Measurements from ENCODE around the gene TMEM167B. TPM values are rescaled to one million over a fixed set of nuclear protein-coding genes. Genes with fewer than 3 reads are reported as not detected.
"Not testable (repeated sequence)": the region's sequence is repeated elsewhere in the genome, so short reads cannot be mapped to it uniquely, and the experiment has no call there.

The TMEM167B gene
- polyA plus RNA-seq, 4 donors = 11.4 to 32.7 (median 17.1) TPM

DNA sequence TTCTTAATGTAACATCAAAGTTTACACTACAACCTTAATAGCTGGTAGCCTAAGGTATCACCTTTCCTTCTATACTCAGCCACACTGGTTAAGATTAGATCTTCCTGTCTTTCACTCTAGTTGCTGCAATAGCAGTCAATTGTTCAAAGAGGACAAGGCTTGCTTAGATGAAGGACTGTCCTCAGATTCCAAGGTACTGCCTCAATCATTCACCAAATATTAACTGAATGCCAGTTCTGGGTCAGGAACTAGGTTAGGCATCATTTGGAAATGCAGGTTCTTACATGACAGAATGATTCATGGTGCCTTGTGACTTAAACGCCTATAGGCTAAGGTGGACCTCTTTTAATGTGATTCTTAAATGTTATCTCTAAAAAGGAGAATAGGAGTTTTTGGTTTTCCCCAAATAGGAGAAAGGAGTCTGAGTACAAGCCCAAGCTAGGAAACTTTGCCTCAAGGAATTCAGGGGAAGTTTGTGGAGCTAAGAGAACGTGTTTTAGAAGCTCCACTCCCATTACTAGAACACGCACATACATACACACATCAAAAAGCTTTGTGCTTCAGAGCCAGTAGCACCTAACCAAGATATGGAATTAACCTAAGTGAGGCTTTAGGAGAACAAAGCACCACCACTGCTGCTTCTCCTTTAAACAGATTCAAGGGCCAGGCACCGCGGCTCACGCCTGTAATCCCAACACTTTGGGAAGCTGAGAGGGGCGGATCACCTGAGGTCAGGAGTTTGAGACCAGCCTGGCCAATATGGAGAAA is 40.2 kb upstream of the TMEM167B start:
- no peak overlapping the region for H3K27ac ChIP-seq (ENCODE audit: low read depth in 1 of 3, low read length in 2 of 3)

DNA sequence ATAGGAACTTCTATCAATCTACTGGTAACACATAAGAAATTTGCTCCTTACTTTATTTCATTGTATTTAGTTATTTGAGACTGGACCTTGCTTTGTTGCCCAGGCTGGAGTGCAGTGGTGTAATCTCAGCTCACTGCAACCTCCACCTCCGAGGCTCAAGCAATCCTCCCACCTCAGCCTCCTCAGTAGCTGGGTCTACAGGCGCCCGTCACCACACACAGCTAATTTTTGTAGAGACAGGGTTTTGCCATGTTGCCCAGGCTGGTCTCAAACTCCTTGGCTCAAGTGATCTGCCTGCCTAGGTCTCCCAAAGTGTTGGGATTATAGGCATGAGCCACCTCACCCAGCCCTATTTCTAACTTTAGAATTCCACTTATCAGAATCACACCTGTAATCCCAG is 38.4 kb upstream of the TMEM167B start:
- not testable (repeated sequence) for FAIRE-seq; H3K27ac ChIP-seq (ENCODE audit: low read depth in 1 of 3, low read length in 2 of 3); H3K4me3 ChIP-seq (ENCODE audit: low read depth in 1 of 3, low read length in 3 of 3); H3K36me3 ChIP-seq (ENCODE audit: control insufficient read depth in 3 of 3, insufficient read depth in 2 of 3, low read depth in 1 of 3, low read length in 3 of 3); H3K27me3 ChIP-seq (ENCODE audit: control insufficient read depth in 3 of 3, insufficient read depth in 3 of 3, low read length in 3 of 3); DNase-seq; H3K4me1 ChIP-seq (ENCODE audit: control insufficient read depth in 3 of 3, insufficient read depth in 2 of 3, low read depth in 1 of 3, low read length in 2 of 3); H3K9me3 ChIP-seq (ENCODE audit: control insufficient read depth in 2 of 2, insufficient read depth in 1 of 2, low read depth in 1 of 2, low read length in 1 of 2)
- WGBS, 3 donors = 93 to 97% (median 93%) methylated on average over 3 of the region's 3 CpGs

More for the DNA sequence above, 40.2 kb upstream of the TMEM167B start:
- H3K4me3 ChIP-seq (ENCODE audit: low read depth in 1 of 3, low read length in 3 of 3) = no peak overlapping the region
- 65 to 81% (median 80%) methylated on average over 7 of the region's 7 CpGs for WGBS, 3 donors
- FAIRE-seq = no peak
- no peaks in the 10 kb centered on the region for H3K27me3 ChIP-seq (ENCODE audit: control insufficient read depth in 3 of 3, insufficient read depth in 3 of 3, low read length in 3 of 3)
- no peaks in the 10 kb centered on the region for H3K4me1 ChIP-seq (ENCODE audit: control insufficient read depth in 3 of 3, insufficient read depth in 2 of 3, low read depth in 1 of 3, low read length in 2 of 3)
- peaks cover 0 to 2% of the 10 kb centered on the region in 2 donors for H3K9me3 ChIP-seq (ENCODE audit: control insufficient read depth in 2 of 2, insufficient read depth in 1 of 2, low read depth in 1 of 2, low read length in 1 of 2)
- DNase-seq = no peak
- no peaks in the 10 kb centered on the region for H3K36me3 ChIP-seq (ENCODE audit: control insufficient read depth in 3 of 3, insufficient read depth in 2 of 3, low read depth in 1 of 3, low read length in 3 of 3)

DNA sequence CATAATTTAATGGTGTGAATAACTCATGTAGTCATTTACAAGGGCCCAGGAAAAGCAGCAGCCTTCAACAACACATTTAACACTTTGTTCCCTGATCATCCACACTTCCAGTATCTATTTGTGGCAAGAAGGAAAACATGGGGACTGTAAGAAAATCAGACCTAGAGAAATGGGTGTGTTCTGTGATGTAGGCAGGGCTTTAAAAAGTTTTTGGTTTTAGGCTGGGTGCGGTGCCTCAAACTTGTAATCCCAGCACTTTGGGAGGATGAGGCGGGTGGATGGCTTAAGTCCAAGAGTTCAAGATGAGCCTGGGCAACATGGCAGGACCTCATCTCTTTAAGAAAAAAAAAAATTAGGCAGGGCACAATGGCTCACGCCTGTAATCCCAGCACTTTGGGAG is 34.5 kb upstream of the TMEM167B start:
- Histone ChIP-seq H3K9me3 (ENCODE audit: control insufficient read depth in 2 of 2, insufficient read depth in 1 of 2, low read depth in 1 of 2, low read length in 1 of 2) (peaks cover 0 to 2% of the 10 kb centered on the region in 2 donors), H3K36me3 (ENCODE audit: control insufficient read depth in 3 of 3, insufficient read depth in 2 of 3, low read depth in 1 of 3, low read length in 3 of 3) (no peaks in the 10 kb centered on the region), H3K27ac (ENCODE audit: low read depth in 1 of 3, low read length in 2 of 3) (no peak overlapping the region), H3K4me1 (ENCODE audit: control insufficient read depth in 3 of 3, insufficient read depth in 2 of 3, low read depth in 1 of 3, low read length in 2 of 3) (no peaks in the 10 kb centered on the region), H3K27me3 (ENCODE audit: control insufficient read depth in 3 of 3, insufficient read depth in 3 of 3, low read length in 3 of 3) (no peaks in the 10 kb centered on the region), H3K4me3 (ENCODE audit: low read depth in 1 of 3, low read length in 3 of 3) (no peak overlapping the region)
- FAIRE-seq (no peak), DNase-seq (no peak)
- 83 to 93% (median 89%) methylated on average over 3 of the region's 3 CpGs for WGBS, 3 donors

DNA sequence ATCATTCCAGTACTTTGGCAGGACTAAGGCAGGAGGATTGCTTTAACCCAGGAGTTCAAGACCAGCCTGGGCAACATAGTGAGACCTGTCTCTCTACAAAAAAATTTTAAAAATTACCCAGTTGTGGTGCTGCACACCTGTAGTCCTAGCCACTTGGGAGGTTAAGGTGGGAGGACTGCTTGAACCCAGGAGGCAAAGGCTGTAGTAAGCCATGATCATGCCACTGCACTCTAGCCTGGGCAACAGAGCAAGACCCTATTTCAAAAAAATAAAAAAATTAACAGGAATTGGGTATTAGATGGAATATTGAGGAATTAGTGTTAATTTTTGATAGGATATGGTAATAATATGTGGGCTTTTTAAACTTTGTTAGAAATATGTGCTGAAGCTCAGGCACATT is 31.5 kb upstream of the TMEM167B start:
- Histone ChIP-seq H3K27ac (ENCODE audit: low read depth in 1 of 3, low read length in 2 of 3) (no peak overlapping the region), H3K36me3 (ENCODE audit: control insufficient read depth in 3 of 3, insufficient read depth in 2 of 3, low read depth in 1 of 3, low read length in 3 of 3) (peaks cover 0 to 7% (median 2%) of the 10 kb centered on the region in 3 donors), H3K9me3 (ENCODE audit: control insufficient read depth in 2 of 2, insufficient read depth in 1 of 2, low read depth in 1 of 2, low read length in 1 of 2) (no peaks in the 10 kb centered on the region), H3K4me3 (ENCODE audit: low read depth in 1 of 3, low read length in 3 of 3) (no peak overlapping the region), H3K4me1 (ENCODE audit: control insufficient read depth in 3 of 3, insufficient read depth in 2 of 3, low read depth in 1 of 3, low read length in 2 of 3) (no peaks in the 10 kb centered on the region), H3K27me3 (ENCODE audit: control insufficient read depth in 3 of 3, insufficient read depth in 3 of 3, low read length in 3 of 3) (no peaks in the 10 kb centered on the region)
- no peak for FAIRE-seq
- DNase-seq = no peak

DNA sequence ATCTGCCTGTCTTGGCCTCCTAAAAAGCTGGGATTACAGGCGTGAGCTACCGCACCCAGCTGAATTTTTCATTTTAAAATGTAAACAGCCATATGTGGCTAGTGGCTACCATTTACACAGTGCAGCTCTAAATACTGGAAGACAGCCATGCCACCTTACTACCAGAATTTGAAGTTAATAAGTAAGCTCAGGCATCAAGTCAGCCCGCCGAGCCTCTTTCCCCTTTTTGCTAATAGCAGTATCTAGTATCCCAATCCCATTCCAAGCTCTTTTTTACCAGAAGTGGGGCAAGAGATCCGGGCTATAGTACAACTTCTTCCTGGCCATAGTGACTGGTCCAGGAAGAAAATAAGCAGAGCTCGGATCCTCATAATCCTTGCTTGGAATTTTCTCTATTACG is 29.9 kb upstream of the TMEM167B start:
- FAIRE-seq = no peak
- H3K9me3 ChIP-seq (ENCODE audit: control insufficient read depth in 2 of 2, insufficient read depth in 1 of 2, low read depth in 1 of 2, low read length in 1 of 2) = no peaks in the 10 kb centered on the region
- no peak for DNase-seq

DNA sequence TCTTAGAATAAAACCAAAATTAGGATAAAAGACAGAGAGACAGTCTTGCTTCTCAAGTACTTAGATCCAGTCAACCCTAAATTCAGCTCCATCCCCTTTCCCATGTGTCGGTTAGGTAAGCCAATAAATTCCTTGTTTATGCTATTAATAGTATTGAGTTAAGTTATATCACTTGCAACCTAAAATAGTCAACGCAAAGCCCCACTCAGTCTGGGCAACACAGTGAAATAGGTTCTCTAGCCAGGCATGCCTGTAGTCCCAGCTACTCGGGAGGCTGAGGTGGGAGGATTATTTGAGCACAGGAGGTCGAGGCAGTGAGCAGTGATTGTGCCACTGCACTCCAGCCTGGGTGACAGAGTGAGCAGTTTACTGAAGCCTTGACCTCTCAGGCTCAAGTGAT is 29.4 kb upstream of the TMEM167B start:
- WGBS, 3 donors = 89 to 93% (median 91%) methylated on average over 4 of the region's 4 CpGs
- DNase-seq (no peak), FAIRE-seq (no peak)
- H3K4me1 ChIP-seq (ENCODE audit: control insufficient read depth in 3 of 3, insufficient read depth in 2 of 3, low read depth in 1 of 3, low read length in 2 of 3) = no peaks in the 10 kb centered on the region
- no peaks in the 10 kb centered on the region for H3K9me3 ChIP-seq (ENCODE audit: control insufficient read depth in 2 of 2, insufficient read depth in 1 of 2, low read depth in 1 of 2, low read length in 1 of 2)
- H3K27ac ChIP-seq (ENCODE audit: low read depth in 1 of 3, low read length in 2 of 3) = no peak overlapping the region
- H3K36me3 ChIP-seq (ENCODE audit: control insufficient read depth in 3 of 3, insufficient read depth in 2 of 3, low read depth in 1 of 3, low read length in 3 of 3) = peaks cover 2 to 12% (median 3%) of the 10 kb centered on the region in 3 donors
- H3K4me3 ChIP-seq (ENCODE audit: low read depth in 1 of 3, low read length in 3 of 3) = no peak overlapping the region
- no peaks in the 10 kb centered on the region for H3K27me3 ChIP-seq (ENCODE audit: control insufficient read depth in 3 of 3, insufficient read depth in 3 of 3, low read length in 3 of 3)

More for the DNA sequence above, 29.9 kb upstream of the TMEM167B start:
- Histone ChIP-seq H3K27ac (ENCODE audit: low read depth in 1 of 3, low read length in 2 of 3) (no peak overlapping the region), H3K27me3 (ENCODE audit: control insufficient read depth in 3 of 3, insufficient read depth in 3 of 3, low read length in 3 of 3) (no peaks in the 10 kb centered on the region), H3K36me3 (ENCODE audit: control insufficient read depth in 3 of 3, insufficient read depth in 2 of 3, low read depth in 1 of 3, low read length in 3 of 3) (peaks cover 2 to 12% (median 3%) of the 10 kb centered on the region in 3 donors), H3K4me1 (ENCODE audit: control insufficient read depth in 3 of 3, insufficient read depth in 2 of 3, low read depth in 1 of 3, low read length in 2 of 3) (no peaks in the 10 kb centered on the region), H3K4me3 (ENCODE audit: low read depth in 1 of 3, low read length in 3 of 3) (no peak overlapping the region)
- WGBS, 3 donors = 64 to 79% (median 73%) methylated on average over 7 of the region's 7 CpGs

DNA sequence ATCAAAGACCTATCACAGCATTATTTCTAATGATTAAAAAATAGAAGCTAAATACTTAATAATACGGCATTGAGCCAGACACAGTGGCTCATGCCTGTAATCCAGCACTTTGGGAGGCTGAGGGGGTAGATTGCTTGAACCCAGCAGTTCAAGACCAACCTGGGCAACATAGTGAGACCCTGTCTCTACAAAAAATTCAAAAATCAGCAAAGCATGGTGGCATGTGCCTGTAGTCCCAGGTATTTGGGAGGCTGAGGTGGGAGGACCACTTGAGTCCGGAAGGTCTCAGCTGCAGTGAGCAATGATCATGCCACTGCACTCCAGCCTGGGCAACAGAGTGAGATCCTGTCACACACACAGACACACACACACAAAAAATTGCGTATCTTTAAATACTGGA is 25.4 kb upstream of the TMEM167B start:
- FAIRE-seq (no peak), DNase-seq (no peak)
- Histone ChIP-seq H3K4me1 (ENCODE audit: control insufficient read depth in 3 of 3, insufficient read depth in 2 of 3, low read depth in 1 of 3, low read length in 2 of 3) (no peaks in the 10 kb centered on the region), H3K27ac (ENCODE audit: low read depth in 1 of 3, low read length in 2 of 3) (no peak overlapping the region), H3K9me3 (ENCODE audit: control insufficient read depth in 2 of 2, insufficient read depth in 1 of 2, low read depth in 1 of 2, low read length in 1 of 2) (no peaks in the 10 kb centered on the region), H3K4me3 (ENCODE audit: low read depth in 1 of 3, low read length in 3 of 3) (no peak overlapping the region), H3K27me3 (ENCODE audit: control insufficient read depth in 3 of 3, insufficient read depth in 3 of 3, low read length in 3 of 3) (no peaks in the 10 kb centered on the region), H3K36me3 (ENCODE audit: control insufficient read depth in 3 of 3, insufficient read depth in 2 of 3, low read depth in 1 of 3, low read length in 3 of 3) (peaks cover 6 to 34% (median 9%) of the 10 kb centered on the region in 3 donors)
- 86 to 95% (median 94%) methylated on average over 3 of the region's 3 CpGs for WGBS, 3 donors

DNA sequence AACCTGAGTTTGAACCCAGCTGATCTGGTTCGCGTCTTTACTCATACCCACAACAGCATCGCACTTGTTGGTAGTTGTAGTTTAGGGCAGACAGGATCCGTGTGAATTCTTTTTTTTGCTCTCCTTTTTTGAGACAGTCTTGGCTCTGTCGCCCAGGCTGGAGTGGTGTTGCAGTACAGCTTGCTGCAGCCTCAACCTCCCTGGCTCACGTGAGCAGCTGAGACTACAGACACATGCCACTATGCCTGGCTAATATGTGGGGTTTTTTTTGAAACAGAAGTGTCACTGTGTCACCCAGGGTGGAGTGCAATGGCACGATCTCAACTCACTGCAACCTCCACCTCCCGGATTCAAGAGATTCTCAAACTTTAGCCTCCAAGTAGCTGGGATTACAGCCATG is 22.7 kb upstream of the TMEM167B start:
- Histone ChIP-seq H3K4me1 (ENCODE audit: control insufficient read depth in 3 of 3, insufficient read depth in 2 of 3, low read depth in 1 of 3, low read length in 2 of 3) (no peaks in the 10 kb centered on the region), H3K36me3 (ENCODE audit: control insufficient read depth in 3 of 3, insufficient read depth in 2 of 3, low read depth in 1 of 3, low read length in 3 of 3) (peaks cover 6 to 43% (median 9%) of the 10 kb centered on the region in 3 donors), H3K9me3 (ENCODE audit: control insufficient read depth in 2 of 2, insufficient read depth in 1 of 2, low read depth in 1 of 2, low read length in 1 of 2) (no peaks in the 10 kb centered on the region), H3K27me3 (ENCODE audit: control insufficient read depth in 3 of 3, insufficient read depth in 3 of 3, low read length in 3 of 3) (no peaks in the 10 kb centered on the region), H3K27ac (ENCODE audit: low read depth in 1 of 3, low read length in 2 of 3) (no peak overlapping the region), H3K4me3 (ENCODE audit: low read depth in 1 of 3, low read length in 3 of 3) (no peak overlapping the region)
- no peak for DNase-seq
- FAIRE-seq = no peak
- WGBS, 3 donors = 80 to 86% (median 85%) methylated on average over 8 of the region's 8 CpGs

DNA sequence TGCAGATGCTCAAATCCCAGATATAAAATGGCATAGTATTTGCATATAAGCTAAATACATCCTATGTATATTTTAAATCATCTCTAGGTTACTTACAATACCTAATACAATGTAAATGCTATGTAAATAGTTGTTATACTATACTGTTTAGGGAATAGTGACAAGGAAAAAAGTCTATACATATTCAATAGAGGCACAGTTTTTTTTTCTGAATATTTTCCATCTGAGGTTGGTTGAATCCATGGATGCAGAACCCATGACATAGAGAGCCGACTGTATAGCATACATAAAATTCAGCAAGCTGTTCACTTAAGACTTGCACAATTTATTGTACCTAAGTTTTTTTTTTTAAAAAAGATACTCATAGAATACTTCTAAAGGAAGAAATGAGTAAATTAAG is 21.3 kb upstream of the TMEM167B start:
- Histone ChIP-seq H3K4me3 (ENCODE audit: low read depth in 1 of 3, low read length in 3 of 3) (no peak overlapping the region), H3K36me3 (ENCODE audit: control insufficient read depth in 3 of 3, insufficient read depth in 2 of 3, low read depth in 1 of 3, low read length in 3 of 3) (peaks cover 6 to 48% (median 8%) of the 10 kb centered on the region in 3 donors), H3K4me1 (ENCODE audit: control insufficient read depth in 3 of 3, insufficient read depth in 2 of 3, low read depth in 1 of 3, low read length in 2 of 3) (no peaks in the 10 kb centered on the region), H3K27ac (ENCODE audit: low read depth in 1 of 3, low read length in 2 of 3) (no peak overlapping the region), H3K27me3 (ENCODE audit: control insufficient read depth in 3 of 3, insufficient read depth in 3 of 3, low read length in 3 of 3) (no peaks in the 10 kb centered on the region), H3K9me3 (ENCODE audit: control insufficient read depth in 2 of 2, insufficient read depth in 1 of 2, low read depth in 1 of 2, low read length in 1 of 2) (peaks cover 0 to 2% of the 10 kb centered on the region in 2 donors)
- DNase-seq = no peak
- no peak for FAIRE-seq
- WGBS, 3 donors = 88 to 95% (median 90%) methylated on average over 1 of the region's 1 CpG

Measured in small intestine (tissue), 7 donors.